ENCODE data around the gene RMND5B. TPM values are rescaled to one million over a fixed set of nuclear protein-coding genes. Genes with fewer than 3 reads are reported as not detected.

The RMND5B gene
- total and polyA plus RNA-seq, 2 of the 13 experiments (the other 11 are each of a cell fraction or from before 2014, with no cell fraction given): 18.6 to 20.4 TPM

- no peaks in the 10 kb centered on the region for H3K79me2 ChIP-seq (ENCODE audit: insufficient read depth, low read length)
- no peak overlapping the region for H2AFZ ChIP-seq (ENCODE audit: low read length)
- ATAC-seq: no peak
- WGBS (ENCODE audit: low lambda C conversion rate): 22% methylated on average over 3 of the region's 13 CpGs
- no peak overlapping the region for H3K27ac ChIP-seq (ENCODE audit: extremely low read length, insufficient read depth, low read length)
- no TSS peak for BruUV-seq (replicated peaks)
- FAIRE-seq: no peak
- H3K4me3 ChIP-seq (replicated peaks in 1 of 3; ENCODE audit: insufficient read depth in 1 of 3, low read depth in 2 of 3, low read length in 3 of 3): no peak overlapping the region
- POLR2A ChIA-PET: no interaction called here
- no peak overlapping the region for H3K9ac ChIP-seq (ENCODE audit: insufficient read depth, low read depth, low read length)
- in situ Hi-C loops (cut with HindIII; ENCODE audit: extremely low pct_ligation_motif_present, low pct_unique_long_range_greater_than_20kb) (no loop called here), intact Hi-C loops (cut with micrococcal nuclease; ENCODE audit: unreplicated experiment) (no loop called here)
- no peaks in the 10 kb centered on the region for H4K20me1 ChIP-seq (ENCODE audit: insufficient read depth, low read length)
- DNase-seq (ENCODE audit: low spot score): no peak
- CTCF ChIA-PET (ENCODE audit: low intra/inter-chr PET ratio, low total read pairs): no interaction called here
- TF ChIP-seq NFRKB (IDR thresholded peaks at IDR 0.05) (no peak), KLF15 (CRISPR knock-in tag; IDR thresholded peaks at IDR 0.05; ENCODE audit: borderline replicate concordance) (no peak), ZNF354B (CRISPR knock-in tag; IDR thresholded peaks at IDR 0.05) (no peak), ZSCAN22 (CRISPR knock-in tag; IDR thresholded peaks at IDR 0.05) (no peak), DMTF1 (CRISPR knock-in tag; IDR thresholded peaks at IDR 0.05) (no peak), ZNF672 (CRISPR knock-in tag; IDR thresholded peaks at IDR 0.05) (no peak), ZBTB39 (CRISPR knock-in tag; IDR thresholded peaks at IDR 0.05) (no peak), MAZ (IDR thresholded peaks at IDR 0.05; ENCODE audit: borderline replicate concordance, low read depth, low read length) (no peak), MAZ (CRISPR knock-in tag; IDR thresholded peaks at IDR 0.05; ENCODE audit: low read depth) (no peak), ZNF562 (CRISPR knock-in tag; IDR thresholded peaks at IDR 0.05; ENCODE audit: borderline replicate concordance) (no peak), ZSCAN21 (CRISPR knock-in tag; IDR thresholded peaks at IDR 0.05; ENCODE audit: borderline replicate concordance) (no peak), ELF1 (CRISPR knock-in tag; IDR thresholded peaks at IDR 0.05) (no peak), ZNF101 (CRISPR knock-in tag; IDR thresholded peaks at IDR 0.05; ENCODE audit: borderline replicate concordance, low read depth) (no peak), SRSF1 (optimal IDR thresholded peaks at IDR 0.05; ENCODE audit: low read depth, low read length) (no peak), KDM5B (CRISPR knock-in tag; IDR thresholded peaks at IDR 0.05; ENCODE audit: borderline replicate concordance) (no peak), ZNF121 (CRISPR knock-in tag; IDR thresholded peaks at IDR 0.05) (no peak)
- H3K36me3 ChIP-seq (replicated peaks in 1 of 2; ENCODE audit: control insufficient read depth in 1 of 2, insufficient read depth in 2 of 2, low read length in 2 of 2): no peaks in the 10 kb centered on the region
- no peaks in the 10 kb centered on the region for H3K4me1 ChIP-seq (ENCODE audit: insufficient read depth, low read length)
- peaks cover 6 to 17% of the 10 kb centered on the region in 2 experiments; a peak in 4 of 5 replicates for H3K27me3 ChIP-seq (ENCODE audit: control insufficient read depth in 1 of 2, insufficient read depth in 2 of 2, low read length in 2 of 2)
- no peaks in the 10 kb centered on the region for H3K9me3 ChIP-seq (ENCODE audit: low read length)
- H3K4me2 ChIP-seq (ENCODE audit: low read depth, low read length): no peak overlapping the region
These were observed 24.1 kb upstream of the RMND5B start for GRCh38 chr5:178106556-178107239.

All from HepG2 (cell line).